MM.1S (cell line): ENCODE results near the gene ARHGAP8.

Experiments
- EZH2 ChIP-seq: fragments of 300-600 bp; sonication (generic); optimal IDR thresholded peaks from 2 replicates; pipeline ENCODE3; 2017; ENCODE audit warnings: low read depth, mild to moderate bottlenecking, antibody characterized with exemption, low read length, mixed read lengths
- TF ChIP-seq, protein P1 (sequence below): fragments of 300-600 bp; sonication (generic); IDR thresholded peaks from 2 replicates; pipeline ENCODE4 v1.5.1; 2016; ENCODE audit warnings: antibody characterized with exemption, low read length, mixed read lengths

DNA sequence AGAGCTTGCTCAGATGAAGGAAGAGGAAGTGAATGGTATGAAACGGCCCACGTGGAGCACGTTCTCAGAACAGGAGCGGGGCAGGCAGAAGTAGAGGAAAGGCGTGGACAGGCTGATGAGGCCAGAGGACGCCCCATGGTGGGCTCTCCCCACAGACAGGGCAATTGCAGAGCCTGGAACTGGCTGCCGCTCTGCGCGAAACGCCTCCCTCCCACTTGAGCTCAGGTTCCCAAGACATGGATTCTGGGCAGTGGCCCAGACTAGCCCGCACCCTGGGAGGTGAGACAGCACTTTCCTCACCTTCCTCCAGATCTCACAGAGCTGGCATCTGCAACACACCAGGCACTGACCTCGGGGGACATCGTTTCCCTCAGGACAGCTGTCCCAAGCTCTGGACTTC, 139.9 kb downstream of the ARHGAP8 start:
- TF ChIP-seq, protein P1, sequence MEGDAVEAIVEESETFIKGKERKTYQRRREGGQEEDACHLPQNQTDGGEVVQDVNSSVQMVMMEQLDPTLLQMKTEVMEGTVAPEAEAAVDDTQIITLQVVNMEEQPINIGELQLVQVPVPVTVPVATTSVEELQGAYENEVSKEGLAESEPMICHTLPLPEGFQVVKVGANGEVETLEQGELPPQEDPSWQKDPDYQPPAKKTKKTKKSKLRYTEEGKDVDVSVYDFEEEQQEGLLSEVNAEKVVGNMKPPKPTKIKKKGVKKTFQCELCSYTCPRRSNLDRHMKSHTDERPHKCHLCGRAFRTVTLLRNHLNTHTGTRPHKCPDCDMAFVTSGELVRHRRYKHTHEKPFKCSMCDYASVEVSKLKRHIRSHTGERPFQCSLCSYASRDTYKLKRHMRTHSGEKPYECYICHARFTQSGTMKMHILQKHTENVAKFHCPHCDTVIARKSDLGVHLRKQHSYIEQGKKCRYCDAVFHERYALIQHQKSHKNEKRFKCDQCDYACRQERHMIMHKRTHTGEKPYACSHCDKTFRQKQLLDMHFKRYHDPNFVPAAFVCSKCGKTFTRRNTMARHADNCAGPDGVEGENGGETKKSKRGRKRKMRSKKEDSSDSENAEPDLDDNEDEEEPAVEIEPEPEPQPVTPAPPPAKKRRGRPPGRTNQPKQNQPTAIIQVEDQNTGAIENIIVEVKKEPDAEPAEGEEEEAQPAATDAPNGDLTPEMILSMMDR = no peak
- no peak for TF ChIP-seq EZH2
